GM19239 (cell line): ENCODE data around the gene CNPY4.
A peak's percentile ranks its signal among the peaks of the same experiment; 100 is the strongest.
"Not testable (repeated sequence)": the region's sequence is repeated elsewhere in the genome, so short reads cannot be mapped to it uniquely, and the experiment has no call there.

Source experiments
- DNase-seq: peaks from one replicate; pipeline ENCODE4 v3.0.0; 2011; ENCODE audit warnings: low spot score; ENCODE audit not compliant: insufficient read length
- FAIRE-seq: peaks from 2 replicates; lab custom pipeline; 2011; peaks lifted over from hg19 to GRCh38; lab: Jason Lieb, UNC

CNPY4 gene

DNA sequence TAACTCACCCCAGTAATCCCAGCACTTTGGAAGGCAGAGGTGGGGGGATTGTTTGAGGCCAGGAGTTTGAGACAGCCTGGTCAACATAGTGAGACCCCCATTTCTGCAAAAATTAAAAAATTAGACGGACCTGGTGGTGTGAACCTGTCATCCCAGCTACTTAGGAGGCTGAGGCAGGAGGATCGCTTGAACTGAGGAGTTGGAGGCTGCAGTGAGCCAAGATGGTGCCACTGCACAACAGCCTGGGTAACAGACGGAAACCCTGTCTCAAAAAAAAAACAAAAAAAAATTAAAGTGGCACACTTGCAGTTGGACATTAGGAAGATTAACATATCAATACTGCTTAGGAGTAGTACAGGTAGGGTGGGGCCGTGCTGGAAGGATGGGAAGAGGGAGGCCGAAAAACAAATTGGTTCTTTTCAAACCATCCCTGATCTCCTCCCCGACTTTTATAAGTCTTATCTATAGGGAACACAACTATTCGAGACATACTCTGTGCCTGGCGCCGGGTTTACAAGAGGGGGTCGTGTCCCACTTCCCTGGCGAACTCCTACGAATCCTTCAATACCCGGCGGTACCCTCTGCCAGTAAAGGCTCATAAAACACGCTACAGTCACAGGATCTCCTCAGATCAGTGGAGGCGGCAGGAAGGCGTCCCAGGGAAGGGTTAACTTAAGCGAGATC, 904 bp upstream of the CNPY4 start:
- FAIRE-seq = no peak
- no peak for DNase-seq

DNA sequence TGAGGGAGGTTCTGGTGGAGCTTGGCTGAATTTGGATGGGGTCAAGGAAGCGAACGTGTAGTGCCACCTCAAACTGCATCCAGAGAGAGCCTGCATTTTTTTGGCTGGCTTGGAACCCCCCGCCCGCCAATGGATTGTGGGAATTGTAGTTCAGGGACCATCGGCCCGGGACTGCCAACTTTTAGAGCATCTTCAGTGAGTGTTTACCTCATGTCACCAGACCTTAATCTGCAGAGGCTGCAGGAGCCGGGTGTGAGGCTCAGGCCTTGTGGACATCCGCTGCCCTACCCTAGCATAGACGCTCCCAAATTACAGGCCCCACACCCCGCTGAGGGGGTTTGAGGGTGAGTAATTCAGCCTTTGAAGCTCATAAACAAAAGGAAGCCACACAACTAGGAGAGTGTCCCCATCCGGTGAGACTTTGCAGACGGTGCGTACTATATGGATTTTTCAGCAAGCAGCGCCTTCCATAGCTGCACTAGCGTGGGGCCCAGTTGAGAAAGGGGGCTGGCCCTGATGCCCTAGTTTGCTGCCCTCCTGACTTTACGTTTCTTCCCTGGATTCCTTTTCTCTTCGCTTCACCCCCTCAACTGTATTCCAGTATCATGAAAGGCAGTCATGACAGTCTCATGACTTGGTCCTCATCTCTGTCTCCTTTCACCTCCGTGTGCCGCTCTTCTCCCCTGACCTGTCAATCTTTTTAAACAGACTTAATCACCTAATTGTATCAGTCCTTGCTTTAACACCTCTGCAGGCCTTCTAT, 717 bp downstream of the CNPY4 start:
- FAIRE-seq (no peak), DNase-seq (peak; percentile 36)

GRCh38 chr7:100120733-100121036, 1.3 kb downstream of the CNPY4 start:
- FAIRE-seq = no peak
- DNase-seq = no peak

- FAIRE-seq (no peak), DNase-seq (no peak)
Measured at GRCh38 chr7:100122067-100122466, 2.6 kb downstream of the CNPY4 start.

- no peak for FAIRE-seq
- DNase-seq = no peak
Measured at GRCh38 chr7:100122568-100122967, 3.1 kb downstream of the CNPY4 start.

DNA sequence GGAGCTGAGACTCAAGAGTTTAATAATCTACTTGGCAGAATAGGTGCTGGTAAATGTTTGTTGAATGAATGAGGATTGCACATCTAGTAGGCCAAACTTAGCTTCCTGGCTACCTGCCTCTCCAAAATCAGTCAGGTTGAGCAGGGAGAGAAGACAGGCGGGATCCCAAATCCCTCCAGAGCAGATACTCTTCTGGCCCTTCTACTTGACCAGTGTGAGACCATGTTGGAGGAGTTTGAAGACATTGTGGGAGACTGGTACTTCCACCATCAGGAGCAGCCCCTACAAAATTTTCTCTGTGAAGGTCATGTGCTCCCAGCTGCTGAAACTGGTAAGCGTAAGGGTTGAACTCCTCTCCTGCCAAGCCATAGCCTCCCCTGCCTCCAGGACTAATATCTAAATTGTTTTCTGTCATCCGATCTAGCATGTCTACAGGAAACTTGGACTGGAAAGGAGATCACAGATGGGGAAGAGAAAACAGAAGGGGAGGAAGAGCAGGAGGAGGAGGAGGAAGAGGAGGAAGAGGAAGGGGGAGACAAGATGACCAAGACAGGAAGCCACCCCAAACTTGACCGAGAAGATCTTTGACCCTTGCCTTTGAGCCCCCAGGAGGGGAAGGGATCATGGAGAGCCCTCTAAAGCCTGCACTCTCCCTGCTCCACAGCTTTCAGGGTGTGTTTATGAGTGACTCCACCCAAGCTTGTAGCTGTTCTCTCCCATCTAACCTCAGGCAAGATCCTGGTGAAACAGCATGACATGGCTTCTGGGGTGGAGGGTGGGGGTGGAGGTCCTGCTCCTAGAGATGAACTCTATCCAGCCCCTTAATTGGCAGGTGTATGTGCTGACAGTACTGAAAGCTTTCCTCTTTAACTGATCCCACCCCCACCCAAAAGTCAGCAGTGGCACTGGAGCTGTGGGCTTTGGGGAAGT, 5.1 kb downstream of the CNPY4 start:
- no peak for DNase-seq

DNA sequence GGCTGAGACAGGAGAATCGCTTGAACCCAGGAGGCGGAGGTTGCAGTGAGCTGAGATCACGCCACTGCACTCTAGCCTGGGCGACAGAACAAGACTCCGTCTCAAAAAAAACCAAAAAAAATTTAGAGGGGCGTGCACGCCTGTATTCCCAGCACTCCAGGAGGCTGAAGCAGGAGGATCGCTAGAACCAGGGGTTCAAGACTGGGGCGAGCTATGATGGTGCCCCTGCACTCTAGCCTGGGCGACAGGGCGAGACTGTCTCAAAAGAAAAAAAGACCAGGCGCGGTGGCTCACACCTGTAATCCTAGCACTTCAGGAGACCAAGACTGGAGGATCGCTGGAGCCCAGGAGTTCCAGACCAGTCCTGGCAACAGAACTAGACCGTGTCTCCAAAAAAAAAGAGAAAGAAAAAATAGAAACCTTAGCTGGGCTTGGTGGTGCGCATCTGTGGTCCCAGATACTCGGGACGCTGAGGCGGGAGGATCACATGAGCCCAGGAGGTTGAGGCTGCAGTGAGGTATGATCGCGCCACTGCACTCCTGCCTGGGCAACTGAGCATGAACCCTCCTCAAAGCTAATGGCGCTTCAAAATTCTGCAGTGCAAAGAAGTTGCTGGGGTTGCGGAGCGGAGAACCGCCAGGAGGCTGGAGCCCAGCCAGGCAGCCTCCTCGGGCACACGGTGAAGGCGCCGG, 7.0 kb downstream of the CNPY4 start:
- no peak for FAIRE-seq
- DNase-seq = no peak

More for the DNA sequence above, 5.1 kb downstream of the CNPY4 start:
- no peak for FAIRE-seq

DNA sequence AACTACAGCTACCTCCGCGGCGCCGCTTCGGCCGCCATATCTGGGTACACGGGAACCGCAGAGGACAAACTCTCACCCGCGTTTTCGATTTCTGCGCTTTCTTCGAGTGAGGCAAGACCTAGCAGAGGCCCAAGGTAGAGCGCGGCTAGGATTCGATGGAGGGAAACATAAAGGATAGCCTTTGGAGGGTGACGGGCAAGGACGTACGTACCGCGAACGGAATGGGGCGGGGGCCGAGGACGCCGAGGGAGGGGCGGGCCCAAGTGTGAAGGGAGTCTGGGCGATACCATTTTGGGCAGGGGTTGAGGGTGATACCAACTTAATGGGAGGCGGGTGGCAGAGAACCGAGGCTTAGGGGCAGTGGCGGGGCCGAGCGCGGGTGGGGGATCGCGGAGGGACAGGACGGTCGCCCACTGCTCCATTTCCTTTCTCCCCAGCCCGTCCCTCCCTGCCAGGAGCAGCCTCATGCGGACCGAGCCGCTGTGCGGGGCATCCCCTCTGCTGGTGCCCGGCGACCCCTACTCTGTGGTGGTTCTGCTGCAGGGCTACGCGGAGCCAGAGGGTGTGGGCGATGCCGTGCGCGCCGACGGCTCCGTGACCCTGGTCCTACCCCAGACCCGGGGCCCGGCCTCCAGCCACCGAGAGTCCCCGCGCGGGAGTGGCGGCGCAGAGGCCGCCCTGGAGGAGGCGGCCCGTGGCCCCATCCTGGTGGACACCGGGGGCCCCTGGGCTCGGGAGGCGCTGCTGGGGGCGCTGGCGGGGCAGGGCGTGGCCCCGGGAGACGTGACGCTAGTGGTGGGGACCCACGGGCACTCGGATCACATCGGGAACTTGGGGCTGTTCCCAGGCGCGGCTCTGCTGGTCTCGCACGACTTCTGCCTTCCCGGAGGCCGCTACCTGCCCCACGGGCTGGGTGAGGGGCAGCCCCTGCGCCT, 7.8 kb downstream of the CNPY4 start, which contains the start of gene MBLAC1:
MBLAC1 (plus strand) TSS at position 37 of the 935 bp plus-strand sequence; CDS start at position 466, 429 bp downstream.
- FAIRE-seq = peak; percentile 89
- DNase-seq = peak; percentile 72

DNA sequence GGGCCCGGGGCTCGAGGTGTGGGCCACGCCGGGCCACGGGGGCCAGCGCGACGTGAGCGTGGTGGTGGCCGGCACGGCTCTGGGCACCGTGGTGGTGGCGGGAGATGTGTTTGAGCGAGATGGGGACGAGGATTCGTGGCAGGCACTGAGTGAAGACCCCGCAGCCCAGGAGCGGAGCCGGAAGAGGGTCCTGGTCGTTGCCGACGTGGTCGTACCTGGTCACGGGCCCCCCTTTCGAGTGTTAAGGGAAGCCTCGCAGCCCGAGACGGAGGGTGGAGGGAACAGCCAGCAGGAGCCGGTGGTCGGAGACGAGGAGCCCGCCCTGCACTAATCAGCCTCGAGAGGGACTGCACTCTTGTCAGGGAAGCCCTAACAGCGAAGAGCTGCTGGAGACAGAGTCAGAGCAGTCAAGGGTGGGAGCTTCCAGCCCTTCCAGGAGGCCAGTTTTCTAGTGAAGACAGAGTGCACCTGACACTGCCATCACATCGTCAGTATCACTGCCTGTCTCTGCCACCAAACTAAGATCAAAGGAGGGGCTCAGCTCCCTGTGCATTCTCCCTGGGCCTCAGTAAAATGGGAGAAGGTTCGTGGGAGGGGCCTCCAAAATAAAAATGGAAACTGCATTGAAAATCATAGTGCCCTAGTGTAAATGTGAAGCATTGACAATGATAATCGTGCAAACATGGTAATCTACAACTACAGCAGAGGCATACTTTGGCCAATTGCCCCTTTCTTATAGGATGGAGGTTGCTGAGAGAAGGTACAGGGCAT, 8.6 kb downstream of the CNPY4 start:
- DNase-seq (no peak), FAIRE-seq (no peak)

- FAIRE-seq (no peak), DNase-seq (no peak)
Measured at GRCh38 chr7:100128637-100128963, 9.2 kb downstream of the CNPY4 start.

DNA sequence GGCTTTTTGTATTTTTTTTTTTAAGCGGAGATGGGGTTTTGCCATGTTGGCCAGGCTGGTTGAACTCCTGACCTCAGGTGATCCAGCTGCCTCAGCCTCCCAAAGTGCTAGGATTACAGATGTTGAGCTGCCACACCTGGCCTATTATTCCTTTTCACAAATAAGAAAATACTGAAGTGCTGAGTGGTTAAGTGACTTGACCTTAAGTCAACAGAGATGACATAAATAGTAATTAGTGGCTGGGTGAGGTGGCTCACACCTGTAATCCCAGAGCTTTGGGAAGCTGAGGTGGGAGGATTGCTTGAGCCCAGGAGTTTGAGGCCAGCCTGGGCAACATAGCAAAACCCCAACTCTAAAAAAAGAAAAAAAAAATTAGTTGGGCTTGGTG, 10.8 kb downstream of the CNPY4 start:
- not testable (repeated sequence) for DNase-seq, FAIRE-seq

DNA sequence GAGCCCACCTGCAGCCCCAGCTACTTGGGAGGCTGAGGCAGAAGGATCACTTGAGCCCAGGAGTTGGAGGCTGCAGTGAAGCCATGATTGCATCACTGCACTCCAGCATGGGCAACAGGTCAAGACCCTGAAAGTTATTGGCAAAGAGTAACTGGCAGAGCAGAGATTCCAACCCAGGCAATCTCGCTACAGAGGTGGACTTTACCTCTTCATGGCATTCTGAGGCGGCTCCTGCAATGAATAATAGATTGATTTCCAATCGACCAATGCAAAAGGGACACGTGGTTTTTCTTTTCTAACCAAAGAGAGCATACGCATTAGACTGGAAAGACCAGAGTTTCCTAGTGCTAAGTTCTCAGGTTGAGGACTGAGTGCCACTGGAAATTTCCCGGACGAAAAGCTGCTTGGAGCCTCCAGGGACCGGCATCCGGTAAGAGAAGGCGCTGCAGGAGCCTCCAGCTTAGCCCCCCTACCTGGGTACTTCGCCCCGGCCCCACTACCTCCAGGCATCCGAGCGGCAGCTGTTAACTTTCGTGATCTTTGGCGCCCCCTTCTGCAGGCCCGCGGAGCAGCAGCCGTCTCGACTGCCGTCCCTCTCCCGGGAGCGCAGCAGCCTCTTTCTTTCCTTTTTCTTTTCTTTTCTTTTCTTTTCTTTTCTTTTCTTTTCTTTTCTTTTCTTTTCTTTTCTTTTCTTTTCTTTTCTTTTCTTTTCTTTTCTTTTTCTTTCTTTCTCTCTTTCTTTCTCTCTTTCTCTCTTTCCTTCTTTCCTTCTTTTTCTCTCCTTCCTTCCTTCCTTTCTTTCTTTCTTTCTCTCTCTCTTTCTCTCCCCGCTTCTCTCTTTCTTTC, 11.4 kb downstream of the CNPY4 start:
- FAIRE-seq = no peak
- DNase-seq = peak; percentile 52

- FAIRE-seq = no peak
Measured at GRCh38 chr7:100132126-100132525, 12.7 kb downstream of the CNPY4 start.

GRCh38 chr7:100132697-100133151, 13.3 kb downstream of the CNPY4 start:
- FAIRE-seq = peak; percentile 78
- no peak for DNase-seq

More at GRCh38 chr7:100132126-100132525, 12.7 kb downstream of the CNPY4 start:
- DNase-seq = no peak

GRCh38 chr7:100137851-100138760, 18.7 kb downstream of the CNPY4 start:
- DNase-seq = no peak
- FAIRE-seq = peak; percentile 76

- DNase-seq = no peak
- no peak for FAIRE-seq
Measured at GRCh38 chr7:100141555-100141949, 22.1 kb downstream of the CNPY4 start.
